Upper lobe of left lung (tissue), 6 donors: ENCODE data around the gene ANKS1B. TPM values are rescaled to one million over a fixed set of nuclear protein-coding genes. Genes with fewer than 3 reads are reported as not detected.

Experiments
- ATAC-seq, 2 donors: fragments of 200-7000 bp; cut with Tn5 transposase; one replicate each; pipeline ENCODE4 v1.9.1; 2022; ENCODE audit warnings: mild to moderate bottlenecking in 2 of 2, moderate library complexity in 2 of 2; ENCODE audit not compliant: low FRiP score in 2 of 2
- DNase-seq, 2 donors: peaks; one replicate each; pipeline ENCODE4 v3.0.0-alpha.2; 2019 to 2020
- H3K27ac ChIP-seq, 4 donors: fragments of 200-600 bp; sonication (generic); one replicate each; pipeline ENCODE4 v1.5.1; 2016 to 2019
- H3K27me3 ChIP-seq, 4 donors: fragments of 200-600 bp; sonication (generic); one replicate each; pipeline ENCODE4 v1.5.1; 2017 to 2019
- H3K36me3 ChIP-seq, 4 donors: fragments of 200-600 bp; sonication (generic); one replicate each; pipeline ENCODE4 v1.5.1; 2016 to 2019
- H3K4me1 ChIP-seq, 4 donors: fragments of 200-600 bp; sonication (generic); one replicate each; pipeline ENCODE4 v1.5.1; 2018 to 2019
- H3K4me3 ChIP-seq, 4 donors: fragments of 200-600 bp; sonication (generic); one replicate each; pipeline ENCODE4 v1.5.1; 2017 to 2019; ENCODE audit warnings: mild to moderate bottlenecking in 2 of 4, moderate library complexity in 1 of 4
- H3K9me3 ChIP-seq, 4 donors: fragments of 200-600 bp; sonication (generic); one replicate each; pipeline ENCODE4 v1.5.1; 2018 to 2019
- CTCF ChIP-seq, 6 experiments: fragments of 450-650 bp in 4 of 6; fragments of 200-600 bp in 2 of 6; sonication (generic) in 2 of 6; IDR thresholded peaks; one replicate each; pipeline ENCODE4 v1.5.1; 2016 to 2019; ENCODE audit warnings: antibody characterized with exemption in 6 of 6
- EP300 ChIP-seq, 4 donors: sonication (generic); formaldehyde crosslinking; IDR thresholded peaks; one replicate each; pipeline ENCODE4 v1.5.1; 2017; ENCODE audit warnings: antibody characterized with exemption in 4 of 4, control low read depth in 2 of 4
- POLR2A ChIP-seq, 4 donors: fragments of 450-650 bp; IDR thresholded peaks; one replicate each; pipeline ENCODE4 v1.5.1; 2016 to 2017; ENCODE audit warnings: antibody characterized with exemption in 4 of 4, mild to moderate bottlenecking in 2 of 4
- POLR2AphosphoS5 ChIP-seq, 2 donors: sonication (generic); formaldehyde crosslinking; IDR thresholded peaks; one replicate each; pipeline ENCODE4 v1.5.1; 2017; ENCODE audit warnings: antibody characterized with exemption in 2 of 2
- WGBS, 2 donors: methylation state at CpG; one replicate each; pipeline ENCODE4 v1.1.5; 2017 to 2018; 5-methylcytosine and 5-hydroxymethylcytosine counted together
- total RNA-seq, 6 donors: library from RNA; depleted of rRNA in 4 of 6; stranded (reverse); fragments of >200 nt in 4 of 6; gene quantifications; one replicate each; pipeline versions ENCODE4 v1.1.0 to v1.2.1, GENCODE V29; 2016 to 2021
- donor health status: DM: no; HTN: no; CAD: no; lungs with moderate emphysema.
- donor health status: DM: no; HTN: yes; CAD: no; lungs with severe emphysema.

ANKS1B gene
- total RNA-seq, 6 donors from 2014 or later: 5.1 to 23.7 (median 7.2) TPM

- H3K9me3 ChIP-seq: no peaks in the 10 kb centered on the region
- no peak overlapping the region for H3K27ac ChIP-seq
- ATAC-seq: no peak
- TF ChIP-seq EP300 (IDR thresholded peaks at IDR 0.05) (no peak), POLR2A (IDR thresholded peaks at IDR 0.05) (no peak), CTCF (IDR thresholded peaks at IDR 0.05) (no peak), POLR2AphosphoS5 (IDR thresholded peaks at IDR 0.05) (no peak)
- no peaks in the 10 kb centered on the region for H3K27me3 ChIP-seq
- H3K36me3 ChIP-seq: no peaks in the 10 kb centered on the region
- H3K4me3 ChIP-seq: no peak overlapping the region
- WGBS, 2 donors: 67 to 79% methylated on average over 3 of the region's 3 CpGs
- no peaks in the 10 kb centered on the region for H3K4me1 ChIP-seq
- no peak for DNase-seq
Observed at GRCh38 chr12:99498756-99499155, 486.0 kb downstream of the ANKS1B start.

- TF ChIP-seq POLR2A (IDR thresholded peaks at IDR 0.05) (no peak), EP300 (IDR thresholded peaks at IDR 0.05) (no peak), POLR2AphosphoS5 (IDR thresholded peaks at IDR 0.05) (no peak), CTCF (IDR thresholded peaks at IDR 0.05) (no peak)
- Histone ChIP-seq H3K27me3 (no peaks in the 10 kb centered on the region), H3K4me3 (no peak overlapping the region), H3K27ac (no peak overlapping the region), H3K9me3 (no peaks in the 10 kb centered on the region), H3K4me1 (no peaks in the 10 kb centered on the region), H3K36me3 (no peaks in the 10 kb centered on the region)
- ATAC-seq (no peak), DNase-seq (no peak)
- WGBS, 2 donors: 72 to 79% methylated on average over 1 of the region's 1 CpG
Observed at GRCh38 chr12:99495799-99496198, 488.9 kb downstream of the ANKS1B start.

- WGBS, 2 donors: 66 to 71% methylated on average over 1 of the region's 1 CpG
Observed at GRCh38 chr12:99493197-99493596, 491.5 kb downstream of the ANKS1B start.

GRCh38 chr12:99486277-99486676 lies 498.5 kb downstream of the ANKS1B start:
- no peak for TF ChIP-seq POLR2AphosphoS5 (IDR thresholded peaks at IDR 0.05)
- no peak for TF ChIP-seq CTCF (IDR thresholded peaks at IDR 0.05)
- TF ChIP-seq EP300 (IDR thresholded peaks at IDR 0.05): no peak
- WGBS, 2 donors: 66 to 81% methylated on average over 1 of the region's 1 CpG
- no peak for DNase-seq
- H3K36me3 ChIP-seq: no peaks in the 10 kb centered on the region
- no peak overlapping the region for H3K4me3 ChIP-seq
- no peaks in the 10 kb centered on the region for H3K4me1 ChIP-seq
- ATAC-seq: no peak
- no peaks in the 10 kb centered on the region for H3K27me3 ChIP-seq
- peaks cover 0 to 5% (median 0%) of the 10 kb centered on the region in 4 donors for H3K9me3 ChIP-seq
- H3K27ac ChIP-seq: no peak overlapping the region

More at GRCh38 chr12:99493197-99493596, 491.5 kb downstream of the ANKS1B start:
- TF ChIP-seq POLR2A (IDR thresholded peaks at IDR 0.05) (no peak), EP300 (IDR thresholded peaks at IDR 0.05) (no peak), POLR2AphosphoS5 (IDR thresholded peaks at IDR 0.05) (no peak), CTCF (IDR thresholded peaks at IDR 0.05) (no peak)
- Histone ChIP-seq H3K4me3 (no peak overlapping the region), H3K4me1 (no peaks in the 10 kb centered on the region), H3K27ac (no peak overlapping the region), H3K36me3 (no peaks in the 10 kb centered on the region), H3K9me3 (no peaks in the 10 kb centered on the region), H3K27me3 (no peaks in the 10 kb centered on the region)
- ATAC-seq (no peak), DNase-seq (no peak)

GRCh38 chr12:99479149-99479548 lies 505.6 kb downstream of the ANKS1B start:
- TF ChIP-seq EP300 (IDR thresholded peaks at IDR 0.05) (no peak), POLR2AphosphoS5 (IDR thresholded peaks at IDR 0.05) (no peak), CTCF (IDR thresholded peaks at IDR 0.05) (no peak), POLR2A (IDR thresholded peaks at IDR 0.05) (no peak)
- no peak for DNase-seq
- no peaks in the 10 kb centered on the region for H3K36me3 ChIP-seq
- no peaks in the 10 kb centered on the region for H3K27me3 ChIP-seq
- ATAC-seq: no peak
- H3K4me3 ChIP-seq: no peak overlapping the region
- H3K27ac ChIP-seq: no peak overlapping the region
- no peaks in the 10 kb centered on the region for H3K4me1 ChIP-seq
- no peaks in the 10 kb centered on the region for H3K9me3 ChIP-seq
